ENCODE results near the gene GJA10. TPM values are rescaled to one million over a fixed set of nuclear protein-coding genes. Genes with fewer than 3 reads are reported as not detected.
"Not testable (repeated sequence)": the region's sequence is repeated elsewhere in the genome, so short reads cannot be mapped to it uniquely, and the experiment has no call there.

The GJA10 gene
- total RNA-seq (2014; rRNA removed) (not detected in 2 replicates), Bru-seq, nascent RNA (not detected), BruChase-seq, experiment 1, labeled RNA remaining after a 6-hour chase (percentile 7 among the genes with signal in this experiment), BruChase-seq, experiment 2, labeled RNA remaining after a 2-hour chase (percentile 9 among the genes with signal in this experiment)
- long read RNA-seq, result 0 reads

DNA sequence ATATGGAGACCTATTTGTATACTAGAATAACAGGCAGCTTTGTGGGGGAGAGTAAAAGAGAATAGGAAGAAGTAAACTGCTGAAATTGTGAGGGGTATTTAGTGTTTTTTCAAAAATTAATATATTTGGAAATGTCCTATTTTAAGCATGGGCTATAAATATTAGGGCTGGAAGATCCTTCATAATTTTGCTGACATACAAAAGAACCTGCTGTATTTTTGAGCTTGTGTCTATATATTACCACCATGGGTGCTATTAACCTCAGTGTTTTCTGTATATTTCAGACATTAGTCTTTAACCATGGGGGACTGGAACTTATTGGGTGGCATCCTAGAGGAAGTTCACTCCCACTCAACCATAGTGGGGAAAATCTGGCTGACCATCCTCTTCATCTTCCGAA lies at the start of gene GJA10:
Gene GJA10 (plus strand): TSS at position 301 of the 400 bp plus-strand sequence. CDS start 0 bp downstream, at position 301.
- H3K4me2 ChIP-seq (ENCODE audit: low read length), result no peak within 1 kb of the TSS
- TF ChIP-seq EZH2 (IDR thresholded peaks at IDR 0.05; ENCODE audit: low read length, unreplicated experiment) (no peak), CTCF (conservative IDR thresholded peaks at IDR 0.05; ENCODE audit: low read depth, low read length) (no peak), EZH2phosphoT487 (IDR thresholded peaks at IDR 0.05; ENCODE audit: borderline replicate concordance, low read length) (no peak)
- no peak within 1 kb of the TSS for H3K9ac ChIP-seq (ENCODE audit: low read length)
- ChIA-PET CTCF (no interaction called here), POLR2A (ENCODE audit: unreplicated experiment) (no interaction called here)
- H3K27ac ChIP-seq (ENCODE audit: low read length), result no peak within 1 kb of the TSS
- no peaks in the 10 kb centered on the region for H3K4me1 ChIP-seq (ENCODE audit: insufficient read depth, low read length)
- H3K79me2 ChIP-seq (ENCODE audit: low read length), result no peaks in the 10 kb centered on the region
- no peak for DNase-seq
- no peaks in the 10 kb centered on the region for H3K27me3 ChIP-seq (ENCODE audit: low read length)
- no peaks in the 10 kb centered on the region for H4K20me1 ChIP-seq (ENCODE audit: low read length)
- no peak within 1 kb of the TSS for H2AFZ ChIP-seq (ENCODE audit: low read length)
- ATAC-seq, result no peak
- intact Hi-C loops (cut with micrococcal nuclease), result no loop called here
- no peaks in the 10 kb centered on the region for H3K36me3 ChIP-seq (ENCODE audit: low read depth, low read length)
- H3F3A ChIP-seq (ENCODE audit: low read length, unreplicated experiment), result no peaks in the 10 kb centered on the region
- H3K9me3 ChIP-seq (ENCODE audit: low read length), result no peaks in the 10 kb centered on the region
- no TSS peak for BruUV-seq (replicated peaks)
- H3K9me2 ChIP-seq (replicated peaks; ENCODE audit: low read length), result no peaks in the 10 kb centered on the region
- H3K4me3 ChIP-seq (ENCODE audit: low read length), result no peak within 1 kb of the TSS

DNA sequence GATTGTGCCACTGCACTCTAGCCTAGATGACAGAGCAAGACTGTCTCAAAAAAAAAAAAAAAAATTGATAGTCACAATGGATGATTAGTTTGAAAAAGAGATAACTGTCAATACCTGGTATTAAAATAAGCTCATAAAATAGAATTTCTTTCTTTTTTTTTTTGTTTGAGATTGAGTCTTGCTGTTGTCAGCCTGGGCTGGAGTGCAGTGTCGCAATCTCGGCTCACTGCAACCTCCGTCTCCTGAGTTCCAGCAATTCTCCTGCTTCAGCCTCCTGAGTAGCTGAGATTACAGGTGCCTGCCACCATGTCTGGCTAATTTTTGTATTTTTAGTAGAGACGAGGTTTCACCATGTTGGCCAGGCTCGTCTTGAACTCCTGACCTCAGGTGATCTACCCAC lies 46.8 kb upstream of the GJA10 start:
- H3K9ac ChIP-seq (ENCODE audit: low read length); H3K9me3 ChIP-seq (ENCODE audit: low read length); H3K36me3 ChIP-seq (ENCODE audit: low read depth, low read length); BruUV-seq (replicated peaks); POLR2A ChIA-PET (ENCODE audit: unreplicated experiment); H3K4me3 ChIP-seq (ENCODE audit: low read length); H4K20me1 ChIP-seq (ENCODE audit: low read length); H3K9me2 ChIP-seq (replicated peaks; ENCODE audit: low read length); H3F3A ChIP-seq (ENCODE audit: low read length, unreplicated experiment); CTCF ChIA-PET; H3K27ac ChIP-seq (ENCODE audit: low read length); H3K4me2 ChIP-seq (ENCODE audit: low read length); ATAC-seq; H3K27me3 ChIP-seq (ENCODE audit: low read length); intact Hi-C loops (cut with micrococcal nuclease); H2AFZ ChIP-seq (ENCODE audit: low read length); H3K4me1 ChIP-seq (ENCODE audit: insufficient read depth, low read length); DNase-seq: not testable (repeated sequence)
- peaks cover 17% of the 10 kb centered on the region for H3K79me2 ChIP-seq (ENCODE audit: low read length)

GRCh38 chr6:89853068-89853467 lies 41.2 kb upstream of the GJA10 start:
- Histone ChIP-seq H3K27ac (ENCODE audit: low read length) (no peak overlapping the region), H3K4me2 (ENCODE audit: low read length) (no peak overlapping the region), H3K9ac (ENCODE audit: low read length) (no peak overlapping the region), H3F3A (ENCODE audit: low read length, unreplicated experiment) (no peaks in the 10 kb centered on the region), H3K36me3 (ENCODE audit: low read depth, low read length) (peaks cover 3% of the 10 kb centered on the region; the same call in 1 of the 2 replicates), H3K27me3 (ENCODE audit: low read length) (no peaks in the 10 kb centered on the region), H2AFZ (ENCODE audit: low read length) (no peak overlapping the region), H3K79me2 (ENCODE audit: low read length) (no peaks in the 10 kb centered on the region), H3K9me2 (replicated peaks; ENCODE audit: low read length) (no peaks in the 10 kb centered on the region), H4K20me1 (ENCODE audit: low read length) (no peaks in the 10 kb centered on the region), H3K4me3 (ENCODE audit: low read length) (no peak overlapping the region), H3K4me1 (ENCODE audit: insufficient read depth, low read length) (no peaks in the 10 kb centered on the region), H3K9me3 (ENCODE audit: low read length) (no peaks in the 10 kb centered on the region)
- no peak for ATAC-seq
- CTCF ChIA-PET, result no interaction called here
- DNase-seq, result no peak
- POLR2A ChIA-PET (ENCODE audit: unreplicated experiment), result no interaction called here
- no TSS peak for BruUV-seq (replicated peaks)
- TF ChIP-seq EZH2phosphoT487 (IDR thresholded peaks at IDR 0.05; ENCODE audit: borderline replicate concordance, low read length) (no peak), EZH2 (IDR thresholded peaks at IDR 0.05; ENCODE audit: low read length, unreplicated experiment) (no peak), CTCF (conservative IDR thresholded peaks at IDR 0.05; ENCODE audit: low read depth, low read length) (no peak)
- intact Hi-C loops (cut with micrococcal nuclease), result no loop called here
